Peyer's patch (tissue), 4 donors: ENCODE measurements around the gene LARP1B. TPM values are rescaled to one million over a fixed set of nuclear protein-coding genes. Genes with fewer than 3 reads are reported as not detected.

Experiments used
- DNase-seq, 3 donors: peaks; one replicate each; pipeline ENCODE4 v3.0.0-alpha.2; 2017 to 2019
- H3K27ac ChIP-seq, 4 donors: fragments of 200-600 bp; sonication (generic); one replicate each; pipeline ENCODE4 v1.5.1; 2016 to 2019
- H3K27me3 ChIP-seq, 2 donors: fragments of 200-600 bp; sonication (generic); one replicate each; pipeline ENCODE4 v1.5.1; 2019
- H3K36me3 ChIP-seq, 3 donors: fragments of 200-600 bp; sonication (generic); one replicate each; pipeline ENCODE4 v1.5.1; 2016 to 2019
- H3K4me1 ChIP-seq, 4 donors: fragments of 200-600 bp; sonication (generic); one replicate each; pipeline ENCODE4 v1.5.1; 2016 to 2019
- H3K4me3 ChIP-seq, 4 donors: fragments of 200-600 bp; sonication (generic); 1 replicate in 3 of 4; 2 replicates in 1 of 4; pipeline ENCODE4 v1.5.1; 2016 to 2019; ENCODE audit warnings: mild to moderate bottlenecking in 1 of 4
- H3K9me3 ChIP-seq, 4 donors: fragments of 200-600 bp; sonication (generic); one replicate each; pipeline ENCODE4 v1.5.1; 2016 to 2019; ENCODE audit warnings: mild to moderate bottlenecking in 1 of 4
- POLR2A ChIP-seq, 2 donors: fragments of 450-650 bp; IDR thresholded peaks; one replicate each; pipeline ENCODE4 v1.5.1; 2017; ENCODE audit warnings: antibody characterized with exemption in 2 of 2, mild to moderate bottlenecking in 2 of 2, moderate library complexity in 2 of 2
- total RNA-seq, 4 donors: library from RNA; depleted of rRNA; stranded (reverse); fragments of >200 nt; gene quantifications; one replicate each; pipeline ENCODE4 v1.1.0, GENCODE V29; 2016
- TF ChIP-seq, protein P1 (sequence below), 6 experiments: fragments of 450-650 bp in 4 of 6; fragments of 200-600 bp in 2 of 6; sonication (generic) in 1 of 6; IDR thresholded peaks; one replicate each; pipeline ENCODE4 v1.5.1; 2017 to 2019; ENCODE audit warnings: antibody characterized with exemption in 6 of 6, mild to moderate bottlenecking in 3 of 6, moderate library complexity in 1 of 6

Gene LARP1B
- total RNA-seq, 4 donors from 2014 or later: 36.3 to 61.9 (median 49.2) TPM

DNA sequence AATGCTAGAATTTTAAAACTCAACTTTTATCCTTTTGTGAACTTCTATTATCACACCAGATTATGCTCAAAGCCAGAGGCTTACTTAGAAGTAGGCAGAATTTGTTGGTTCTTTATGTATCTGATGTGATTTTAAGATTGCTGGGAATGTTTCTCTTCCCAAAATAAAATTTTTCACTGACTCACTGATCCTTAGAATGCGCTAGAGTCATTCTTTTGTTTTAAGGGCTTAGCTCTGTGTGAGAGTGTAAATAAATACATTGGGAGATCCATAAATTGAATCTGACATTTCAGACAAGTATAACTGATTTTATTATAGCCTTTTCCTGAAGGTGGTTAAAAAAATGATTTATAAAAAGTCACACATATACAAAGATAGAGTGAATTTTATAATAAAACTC, 101.3 kb downstream of the LARP1B start:
- DNase-seq: no peak
- Histone ChIP-seq H3K9me3 (no peaks in the 10 kb centered on the region), H3K27me3 (no peaks in the 10 kb centered on the region), H3K27ac (no peak overlapping the region), H3K4me3 (no peak overlapping the region), H3K36me3 (no peaks in the 10 kb centered on the region), H3K4me1 (no peaks in the 10 kb centered on the region)
- TF ChIP-seq POLR2A (IDR thresholded peaks at IDR 0.05): no peak
- TF ChIP-seq, protein P1, sequence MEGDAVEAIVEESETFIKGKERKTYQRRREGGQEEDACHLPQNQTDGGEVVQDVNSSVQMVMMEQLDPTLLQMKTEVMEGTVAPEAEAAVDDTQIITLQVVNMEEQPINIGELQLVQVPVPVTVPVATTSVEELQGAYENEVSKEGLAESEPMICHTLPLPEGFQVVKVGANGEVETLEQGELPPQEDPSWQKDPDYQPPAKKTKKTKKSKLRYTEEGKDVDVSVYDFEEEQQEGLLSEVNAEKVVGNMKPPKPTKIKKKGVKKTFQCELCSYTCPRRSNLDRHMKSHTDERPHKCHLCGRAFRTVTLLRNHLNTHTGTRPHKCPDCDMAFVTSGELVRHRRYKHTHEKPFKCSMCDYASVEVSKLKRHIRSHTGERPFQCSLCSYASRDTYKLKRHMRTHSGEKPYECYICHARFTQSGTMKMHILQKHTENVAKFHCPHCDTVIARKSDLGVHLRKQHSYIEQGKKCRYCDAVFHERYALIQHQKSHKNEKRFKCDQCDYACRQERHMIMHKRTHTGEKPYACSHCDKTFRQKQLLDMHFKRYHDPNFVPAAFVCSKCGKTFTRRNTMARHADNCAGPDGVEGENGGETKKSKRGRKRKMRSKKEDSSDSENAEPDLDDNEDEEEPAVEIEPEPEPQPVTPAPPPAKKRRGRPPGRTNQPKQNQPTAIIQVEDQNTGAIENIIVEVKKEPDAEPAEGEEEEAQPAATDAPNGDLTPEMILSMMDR (IDR thresholded peaks at IDR 0.05): no peak

DNA sequence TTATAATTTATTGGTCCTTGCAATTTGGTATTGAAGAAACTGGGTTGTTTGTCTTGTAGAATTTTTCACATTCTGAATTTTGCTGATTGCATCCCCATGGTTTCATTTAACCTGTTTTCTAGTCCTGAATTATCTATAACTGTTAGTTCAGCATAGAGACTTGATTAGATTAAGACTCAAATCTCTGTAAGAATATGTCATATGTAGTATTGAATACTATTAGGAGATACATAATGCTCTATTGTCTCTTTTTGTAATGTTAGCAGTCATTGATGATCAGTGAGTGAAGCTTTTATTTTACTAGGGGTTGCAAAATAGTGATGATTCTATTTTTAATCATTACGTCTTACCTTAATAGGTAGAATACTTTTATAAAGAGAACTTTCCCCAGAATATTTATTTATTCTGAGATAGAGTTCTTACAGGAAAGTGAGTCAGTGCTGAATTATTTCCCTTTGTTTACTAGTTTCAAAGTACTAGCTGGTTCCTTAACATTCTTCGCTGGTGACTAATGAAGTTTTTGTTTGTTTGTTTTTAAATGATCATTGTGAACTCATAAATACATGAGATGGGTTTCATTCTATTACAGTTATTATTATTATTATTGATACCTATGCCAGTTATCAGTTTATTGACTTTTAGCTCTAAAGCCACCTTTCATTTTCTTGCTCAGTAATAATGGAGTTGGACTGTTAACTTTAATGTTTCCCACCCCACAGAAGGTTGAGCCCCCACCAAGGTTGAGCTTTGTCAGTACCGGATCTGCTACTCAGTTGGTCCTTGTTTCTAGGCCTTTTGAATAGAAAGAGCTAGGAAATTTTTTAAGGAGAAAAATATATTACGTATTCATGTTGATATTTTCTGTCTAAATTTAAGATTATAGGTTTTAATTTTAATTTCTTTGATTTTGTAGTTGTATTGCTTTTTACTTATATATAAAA, 102.3 kb downstream of the LARP1B start:
- TF ChIP-seq, protein P1 (IDR thresholded peaks at IDR 0.05): no peak
- no peak for TF ChIP-seq POLR2A (IDR thresholded peaks at IDR 0.05)
- no peaks in the 10 kb centered on the region for H3K4me1 ChIP-seq
- H3K27me3 ChIP-seq: no peaks in the 10 kb centered on the region
- H3K4me3 ChIP-seq: no peak overlapping the region
- no peak for DNase-seq
- no peaks in the 10 kb centered on the region for H3K9me3 ChIP-seq
- no peaks in the 10 kb centered on the region for H3K36me3 ChIP-seq
- no peak overlapping the region for H3K27ac ChIP-seq

DNA sequence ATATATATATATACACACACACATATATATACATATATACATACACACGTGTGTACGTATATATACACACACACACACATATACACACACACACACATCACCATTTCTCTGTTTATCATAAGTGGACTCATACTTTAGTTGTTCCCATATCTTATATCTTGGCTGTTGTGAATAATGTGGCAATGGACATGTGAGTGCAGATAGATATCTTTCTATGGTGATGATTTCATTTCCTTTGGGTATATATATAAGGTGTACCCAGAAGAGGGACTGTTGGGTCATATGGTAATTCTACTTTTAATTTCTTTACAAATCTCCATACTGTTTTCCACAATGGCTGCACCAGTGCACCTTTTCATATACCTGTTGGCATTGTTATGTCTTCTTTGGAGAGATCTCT, 105.9 kb downstream of the LARP1B start:
- Histone ChIP-seq H3K36me3 (no peaks in the 10 kb centered on the region), H3K4me1 (no peaks in the 10 kb centered on the region), H3K27me3 (no peaks in the 10 kb centered on the region), H3K27ac (no peak overlapping the region), H3K4me3 (no peak overlapping the region), H3K9me3 (no peaks in the 10 kb centered on the region)
- TF ChIP-seq, protein P1 (IDR thresholded peaks at IDR 0.05): no peak
- TF ChIP-seq POLR2A (IDR thresholded peaks at IDR 0.05): no peak
- DNase-seq: no peak

DNA sequence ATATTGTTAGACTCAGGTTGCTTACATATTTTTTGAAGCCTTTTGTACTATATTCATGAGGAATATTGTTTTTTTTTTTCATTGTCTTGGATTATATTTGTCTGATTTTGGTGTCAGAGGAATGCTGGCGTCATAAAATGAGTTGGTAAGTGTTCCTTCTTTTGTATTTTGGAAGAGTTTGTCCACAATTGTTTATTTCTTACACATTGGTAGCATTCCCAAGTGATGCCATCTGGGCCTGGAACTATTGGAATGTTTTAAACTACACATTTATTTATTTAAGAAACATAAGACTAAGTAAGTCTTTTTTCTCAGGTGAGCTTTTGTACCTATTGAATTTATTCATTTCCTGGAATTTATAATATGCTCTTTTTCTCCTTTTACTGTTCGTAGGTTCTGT, 107.6 kb downstream of the LARP1B start:
- H3K27ac ChIP-seq: no peak overlapping the region
- no peak for DNase-seq
- no peaks in the 10 kb centered on the region for H3K9me3 ChIP-seq
- no peak for TF ChIP-seq POLR2A (IDR thresholded peaks at IDR 0.05)
- TF ChIP-seq, protein P1 (IDR thresholded peaks at IDR 0.05): no peak
- H3K36me3 ChIP-seq: no peaks in the 10 kb centered on the region
- H3K4me3 ChIP-seq: no peak overlapping the region
- no peaks in the 10 kb centered on the region for H3K4me1 ChIP-seq
- no peaks in the 10 kb centered on the region for H3K27me3 ChIP-seq

DNA sequence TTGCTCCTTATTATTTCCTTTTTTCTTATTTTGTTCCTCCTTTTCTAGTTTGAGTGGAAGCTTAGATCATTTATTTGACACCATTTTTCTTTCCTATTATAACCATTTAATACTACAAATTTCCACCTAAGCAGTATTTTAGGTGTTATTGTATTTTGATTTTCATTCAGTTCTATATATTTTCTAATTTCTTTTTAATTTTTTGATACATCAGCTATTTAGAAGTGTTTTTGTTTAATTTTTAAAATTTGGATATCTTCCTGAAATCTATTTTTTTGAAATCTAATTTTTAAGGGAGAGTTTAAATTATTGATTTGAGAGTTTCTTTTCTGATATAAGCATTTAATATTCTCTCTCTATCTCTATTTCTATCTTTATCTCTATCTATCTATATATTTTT, 108.1 kb downstream of the LARP1B start:
- DNase-seq: no peak
- no peak overlapping the region for H3K4me3 ChIP-seq
- TF ChIP-seq POLR2A (IDR thresholded peaks at IDR 0.05): no peak
- TF ChIP-seq, protein P1 (IDR thresholded peaks at IDR 0.05): no peak
- no peaks in the 10 kb centered on the region for H3K27me3 ChIP-seq
- no peaks in the 10 kb centered on the region for H3K9me3 ChIP-seq
- no peaks in the 10 kb centered on the region for H3K36me3 ChIP-seq
- no peak overlapping the region for H3K27ac ChIP-seq
- H3K4me1 ChIP-seq: no peaks in the 10 kb centered on the region
